Jurkat, Clone E6-1 (cell line): Measurements from ENCODE around the gene PGAP2.
"Not testable (repeated sequence)": the region's sequence is repeated elsewhere in the genome, so short reads cannot be mapped to it uniquely, and the experiment has no call there.

Source experiments
- DNase-seq: peaks from one replicate; pipeline ENCODE4 v3.0.0-alpha.2; 2011; ENCODE audit warnings: low read depth, low spot score
- H3K4me3 ChIP-seq: 2 replicates; pipeline ENCODE4 v1.5.1; 2011; ENCODE audit warnings: mild to moderate bottlenecking, low read length, control low read depth, moderate library complexity

Gene PGAP2

GRCh38 chr11:3845670-3846069 lies 37.3 kb downstream of the PGAP2 start:
- DNase-seq: no peak
- H3K4me3 ChIP-seq: no peak overlapping the region

- DNase-seq: no peak
- no peak overlapping the region for H3K4me3 ChIP-seq
Measured at GRCh38 chr11:3849297-3849874, 41.0 kb downstream of the PGAP2 start.

- H3K4me3 ChIP-seq: no peak overlapping the region
Measured at GRCh38 chr11:3853545-3853842, 45.1 kb downstream of the PGAP2 start.

GRCh38 chr11:3853899-3854659 lies 45.7 kb downstream of the PGAP2 start:
- peak; percentile 90 for DNase-seq
- peak overlapping the region; percentile 81 for H3K4me3 ChIP-seq

More at GRCh38 chr11:3853545-3853842, 45.1 kb downstream of the PGAP2 start:
- DNase-seq: no peak

- DNase-seq: no peak
- peak overlapping the region; percentile 81 for H3K4me3 ChIP-seq
Measured at GRCh38 chr11:3854660-3854976, 46.3 kb downstream of the PGAP2 start.

GRCh38 chr11:3854977-3855807 lies 46.8 kb downstream of the PGAP2 start, which contains the start of gene STIM1:
STIM1 (plus strand) TSS chr11:3855664; CDS start chr11:3856271, 607 bp downstream.
- H3K4me3 ChIP-seq: peak within 1 kb of the TSS; percentile 81
- peak; percentile 94 for DNase-seq

- DNase-seq: no peak
- peak overlapping the region; percentile 81 for H3K4me3 ChIP-seq
Measured at GRCh38 chr11:3855808-3856491, 47.6 kb downstream of the PGAP2 start.

- peak overlapping the region; percentile 81 for H3K4me3 ChIP-seq
- DNase-seq: no peak
Measured at GRCh38 chr11:3856856-3857553, 48.6 kb downstream of the PGAP2 start.

- H3K4me3 ChIP-seq: peak overlapping the region; percentile 81
- DNase-seq: no peak
Measured at GRCh38 chr11:3857628-3858027, 49.3 kb downstream of the PGAP2 start.

GRCh38 chr11:3859373-3859881 lies 51.1 kb downstream of the PGAP2 start:
- H3K4me3 ChIP-seq: peak overlapping the region; percentile 21
- no peak for DNase-seq

GRCh38 chr11:3860375-3860774 lies 52.0 kb downstream of the PGAP2 start:
- peak; percentile 79 for DNase-seq
- H3K4me3 ChIP-seq: peak overlapping the region; percentile 17

- H3K4me3 ChIP-seq: peak overlapping the region; percentile 17
- DNase-seq: not testable (repeated sequence)
Measured at GRCh38 chr11:3860898-3861393, 52.6 kb downstream of the PGAP2 start.

- H3K4me3 ChIP-seq: no peak overlapping the region; the same call in 1 of the 2 replicates
- DNase-seq: peak; percentile 78
Measured at GRCh38 chr11:3861683-3862082, 53.3 kb downstream of the PGAP2 start.

GRCh38 chr11:3865388-3866193 lies 57.2 kb downstream of the PGAP2 start:
- peak; percentile 76 for DNase-seq
- H3K4me3 ChIP-seq: peak overlapping the region; percentile 7; the same call in 1 of the 2 replicates

GRCh38 chr11:3866206-3866605 lies 57.8 kb downstream of the PGAP2 start:
- no peak overlapping the region for H3K4me3 ChIP-seq
- DNase-seq: no peak

GRCh38 chr11:3866836-3867208 lies 58.5 kb downstream of the PGAP2 start:
- no peak overlapping the region for H3K4me3 ChIP-seq
- DNase-seq: no peak

- DNase-seq: no peak
- no peak overlapping the region for H3K4me3 ChIP-seq
Measured at GRCh38 chr11:3867209-3868091, 59.1 kb downstream of the PGAP2 start.
